Stimulated activated CD8-positive, alpha-beta memory T cell treated with anti-CD3 and anti-CD28 coated beads, Interleukin-12 subunit alpha, Interleukin-12 subunit beta, amount 100 ng/mL, for 4 hours (primary cell): ENCODE data around the gene LRRC3.
A peak's percentile ranks its signal among the peaks of the same experiment; 100 is the strongest.

Experiments used
- DNase-seq: peaks from one replicate; pipeline ENCODE4 v3.0.0-alpha.2; 2020; ENCODE audit warnings: low read depth

The LRRC3 gene

GRCh38 chr21:44438531-44439210 lies 16.6 kb upstream of the LRRC3 start:
- no peak for DNase-seq

DNA sequence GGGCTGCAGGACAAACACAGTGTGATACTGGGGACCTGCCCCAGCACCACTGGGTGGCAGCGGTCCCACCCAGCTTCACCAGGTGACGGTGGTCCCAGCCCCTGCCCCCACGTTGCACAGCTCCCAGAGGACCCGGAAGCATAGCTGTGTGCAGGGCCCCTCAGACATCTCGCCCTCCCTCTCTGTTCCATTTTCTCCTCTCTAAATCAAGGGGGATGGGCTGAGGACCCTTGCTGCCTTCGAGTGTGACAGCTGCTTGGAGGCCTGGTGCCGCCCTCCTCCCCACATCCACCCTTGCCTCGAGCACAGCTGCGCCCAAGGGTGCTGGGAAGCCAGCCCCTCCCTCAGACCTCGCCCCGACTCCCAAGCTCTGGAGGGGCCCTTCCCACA lies 16.1 kb upstream of the LRRC3 start:
- no peak for DNase-seq

- DNase-seq, result no peak
Measured at GRCh38 chr21:44440241-44441040, 14.9 kb upstream of the LRRC3 start.

DNA sequence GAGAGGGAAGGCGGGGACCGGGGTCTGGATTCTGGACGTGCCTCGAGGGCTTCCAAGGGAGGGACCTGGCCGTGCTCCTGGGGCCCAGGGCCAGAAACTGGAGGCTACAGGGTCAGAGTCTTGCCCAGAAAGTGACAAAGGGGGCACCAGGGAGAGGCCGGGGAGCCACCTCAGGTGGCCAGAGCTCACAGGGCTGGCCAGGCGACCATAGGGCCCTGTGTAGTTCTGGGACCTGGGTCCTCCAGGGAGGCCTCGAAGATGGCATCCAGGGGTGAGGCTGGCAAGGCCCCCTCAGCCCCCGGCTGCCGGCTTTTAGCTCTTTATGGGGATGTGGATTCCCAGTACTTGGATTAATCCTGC lies 14.3 kb upstream of the LRRC3 start:
- DNase-seq, result no peak

- no peak for DNase-seq
Measured at GRCh38 chr21:44441581-44442265, 13.6 kb upstream of the LRRC3 start.

- DNase-seq, result no peak
Measured at GRCh38 chr21:44442266-44443125, 12.8 kb upstream of the LRRC3 start.

- no peak for DNase-seq
Measured at GRCh38 chr21:44443291-44443890, 11.9 kb upstream of the LRRC3 start.

DNA sequence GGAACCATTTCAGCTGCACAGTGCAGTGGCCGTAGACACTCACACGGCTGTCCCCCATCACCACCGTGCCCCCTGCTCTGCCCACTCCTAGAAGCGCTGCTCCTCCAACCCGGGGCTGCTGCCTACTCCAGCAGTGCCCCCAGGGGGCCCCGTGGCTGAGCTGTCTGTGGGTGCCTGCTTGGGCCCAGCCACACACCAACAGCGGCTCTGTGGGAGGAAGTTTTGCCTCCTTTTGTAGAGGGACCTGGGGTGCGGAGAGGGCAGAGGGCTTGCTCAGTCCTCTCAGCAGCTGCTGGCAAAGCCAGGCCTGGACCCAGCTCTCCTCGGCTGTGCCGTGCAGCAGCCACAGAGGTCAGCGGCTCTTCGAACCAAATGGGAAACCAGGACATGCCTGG lies 11.4 kb upstream of the LRRC3 start:
- no peak for DNase-seq

GRCh38 chr21:44444286-44444931 lies 10.9 kb upstream of the LRRC3 start:
- DNase-seq, result no peak

GRCh38 chr21:44445145-44445812 lies 10.0 kb upstream of the LRRC3 start:
- DNase-seq, result no peak

GRCh38 chr21:44448651-44449131 lies 6.6 kb upstream of the LRRC3 start:
- DNase-seq, result no peak

DNA sequence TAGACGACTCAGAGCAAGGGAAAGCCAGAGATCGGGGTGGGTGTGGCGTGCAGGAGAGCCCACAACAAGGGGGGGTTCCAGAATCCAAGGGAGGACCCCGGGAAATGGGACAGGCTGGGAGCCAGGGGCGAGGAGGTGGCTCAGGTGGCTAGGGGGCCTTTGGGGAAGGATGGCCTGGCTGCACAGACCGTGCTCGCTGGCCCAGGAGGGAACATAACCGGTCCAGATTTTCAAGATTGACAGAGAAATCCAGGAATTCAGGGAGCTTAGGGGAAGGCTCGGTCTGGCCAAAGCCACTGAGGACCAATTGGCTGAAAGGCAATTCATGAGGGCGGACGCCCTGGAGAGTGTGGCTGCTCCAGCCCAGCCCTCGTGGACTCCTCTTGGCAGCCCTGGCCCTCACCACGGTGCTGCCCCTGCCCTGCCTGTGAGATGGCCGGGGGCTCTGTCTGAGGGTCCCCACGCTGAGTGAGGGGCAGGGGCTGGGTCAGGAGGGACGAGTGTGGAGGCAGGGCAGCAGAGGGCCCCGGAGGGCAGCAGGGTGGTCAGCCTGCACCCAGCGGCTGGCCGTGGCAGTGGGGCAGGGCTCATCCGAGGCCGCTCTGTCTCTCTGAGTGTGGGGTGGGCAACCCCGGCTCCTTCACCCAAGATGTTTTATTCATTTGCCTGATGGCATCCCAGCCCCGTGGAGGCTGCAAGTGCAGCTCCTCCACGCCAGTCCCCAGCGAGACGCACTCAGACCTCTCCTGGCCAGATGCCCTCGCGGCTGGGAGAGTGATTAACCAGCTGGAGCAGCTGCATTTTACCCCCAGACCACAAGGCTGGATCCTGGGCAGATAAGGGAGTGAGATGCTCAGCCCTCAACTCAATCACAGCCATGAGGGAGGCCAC lies 5.6 kb upstream of the LRRC3 start:
- DNase-seq, result no peak

GRCh38 chr21:44450402-44450801 lies 4.9 kb upstream of the LRRC3 start:
- DNase-seq, result no peak

DNA sequence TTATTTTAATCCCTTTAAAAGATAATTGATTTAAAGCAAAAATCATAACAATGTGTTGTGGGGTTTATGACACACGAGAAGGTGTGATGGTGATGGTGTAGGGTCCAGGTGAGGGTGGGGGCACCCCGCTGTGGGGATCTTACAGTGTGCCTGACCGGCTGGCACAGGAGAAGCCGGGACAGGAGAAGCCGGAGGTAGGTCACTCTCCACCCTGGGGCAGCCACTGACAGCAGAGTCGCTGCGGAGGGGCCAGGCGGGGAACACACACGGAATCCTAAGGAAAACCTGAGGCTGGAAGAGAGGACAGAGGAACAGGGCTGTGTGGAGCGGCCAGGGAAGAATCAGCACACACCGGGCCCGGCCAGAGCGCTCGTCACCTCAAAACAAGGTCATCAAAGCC lies 4.3 kb upstream of the LRRC3 start:
- no peak for DNase-seq

- no peak for DNase-seq
Measured at GRCh38 chr21:44453120-44453519, 2.2 kb upstream of the LRRC3 start.

- DNase-seq, result no peak
Measured at GRCh38 chr21:44454058-44454457, 1.3 kb upstream of the LRRC3 start.

DNA sequence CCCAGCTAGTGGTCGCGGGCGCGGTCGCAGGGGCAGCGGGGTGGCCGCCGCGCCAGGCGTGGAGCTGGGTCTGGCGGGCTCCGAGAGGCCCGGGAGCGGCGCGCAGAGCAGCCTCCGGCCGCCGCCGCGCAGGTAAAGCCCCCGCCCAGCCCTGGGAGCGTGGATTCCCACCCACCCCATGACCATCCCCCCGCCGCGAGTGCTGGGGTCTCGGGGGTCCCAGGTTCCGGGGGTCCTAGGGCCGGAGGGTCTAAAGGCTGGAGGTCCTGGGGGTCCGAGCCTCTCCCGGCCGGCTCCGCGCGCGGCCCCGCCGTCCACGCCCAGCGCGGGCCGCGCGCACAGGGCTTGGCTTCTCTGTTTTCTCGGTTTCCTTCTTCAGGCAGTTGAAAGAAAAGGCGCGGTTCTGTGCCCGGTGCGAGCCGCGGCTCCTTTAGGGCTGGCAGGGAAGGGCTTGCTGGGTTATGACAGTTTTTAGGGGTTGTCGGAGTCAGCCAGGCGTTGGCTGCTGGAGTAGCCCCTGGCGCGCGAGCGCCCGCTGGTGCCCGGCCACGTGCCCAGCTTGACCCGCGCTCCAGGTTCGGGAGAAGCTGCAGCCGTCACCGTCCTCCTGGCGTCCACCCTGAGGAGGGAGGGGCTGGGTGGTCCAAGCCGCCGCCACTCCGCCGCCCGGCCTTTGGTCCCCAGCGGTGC lies 359 bp downstream of the LRRC3 start:
- DNase-seq, result peak; percentile 5

- DNase-seq, result no peak
Measured at GRCh38 chr21:44456214-44456914, 1.1 kb downstream of the LRRC3 start.
